ENCODE data around the gene CTSH. TPM values are rescaled to one million over a fixed set of nuclear protein-coding genes. Genes with fewer than 3 reads are reported as not detected.
"Not testable (repeated sequence)": the region's sequence is repeated elsewhere in the genome, so short reads cannot be mapped to it uniquely, and the experiment has no call there.

The CTSH gene
- total RNA-seq, 2 experiments from 2014 or later = 11.2 to 15.1 TPM

- H3K27ac Mint-ChIP-seq = peak overlapping the region; percentile 59
- H3K27me3 Mint-ChIP-seq = no peaks in the 10 kb centered on the region
- no peak for DNase-seq
- intact Hi-C loops (cut with DNase I, micrococcal nuclease) = loop anchor here in 1 of 2 experiments (5.0 kb wide), 3 partner anchors 52 to 268 kb away; no protein-coding TSS in a partner anchor
- H3K36me3 Mint-ChIP-seq (ENCODE audit: low read depth) = peaks cover 37% of the 10 kb centered on the region
- ATAC-seq = no peak
- POLR2A ChIA-PET = interaction anchor here (0.6 to 1.1 kb wide), 2 partner anchors 9 to 1781 kb away, joined by 3 to 4 read pairs; partner anchors contain the start of gene ABHD17C
- H3K4me1 Mint-ChIP-seq = peaks cover 8% of the 10 kb centered on the region
- no peak overlapping the region for H3K4me3 Mint-ChIP-seq
- CTCF ChIA-PET = no interaction called here
- no peaks in the 10 kb centered on the region for H3K9me3 Mint-ChIP-seq (ENCODE audit: low read depth)
Observed at GRCh38 chr15:78914027-78914764, 30.6 kb downstream of the CTSH start.

GRCh38 chr15:78913012-78913411, 31.8 kb downstream of the CTSH start:
- H3K9me3 Mint-ChIP-seq (ENCODE audit: low read depth) = no peaks in the 10 kb centered on the region
- peaks cover 37% of the 10 kb centered on the region for H3K36me3 Mint-ChIP-seq (ENCODE audit: low read depth)
- no peak overlapping the region for H3K27ac Mint-ChIP-seq
- no peak for DNase-seq
- no peak for ATAC-seq
- no peak overlapping the region for H3K4me3 Mint-ChIP-seq
- no peaks in the 10 kb centered on the region for H3K27me3 Mint-ChIP-seq
- CTCF ChIA-PET = interaction anchor here (0.6 to 1.5 kb wide), 2 partner anchors 9 to 53 kb away, joined by 3 read pairs; no protein-coding TSS in a partner anchor
- intact Hi-C loops (cut with DNase I, micrococcal nuclease) = loop anchor here in 1 of 2 experiments (5.0 kb wide), 3 partner anchors 51 to 269 kb away; no protein-coding TSS in a partner anchor
- H3K4me1 Mint-ChIP-seq = peaks cover 8% of the 10 kb centered on the region
- POLR2A ChIA-PET = no interaction called here

GRCh38 chr15:78912316-78912715, 32.5 kb downstream of the CTSH start:
- Mint-ChIP-seq H3K27ac (no peak overlapping the region), H3K9me3 (ENCODE audit: low read depth) (no peaks in the 10 kb centered on the region), H3K36me3 (ENCODE audit: low read depth) (peaks cover 38% of the 10 kb centered on the region), H3K4me1 (peaks cover 8% of the 10 kb centered on the region), H3K27me3 (no peaks in the 10 kb centered on the region), H3K4me3 (no peak overlapping the region)
- intact Hi-C loops (cut with DNase I, micrococcal nuclease) = loop anchor here in 1 of 2 experiments (5.0 kb wide), 3 partner anchors 50 to 270 kb away; no protein-coding TSS in a partner anchor
- CTCF ChIA-PET = interaction anchor here (0.6 to 1.5 kb wide), 2 partner anchors 9 to 33 kb away, joined by 3 read pairs; no protein-coding TSS in a partner anchor
- DNase-seq (no peak), ATAC-seq (no peak)
- POLR2A ChIA-PET = no interaction called here

GRCh38 chr15:78910271-78910670, 34.6 kb downstream of the CTSH start:
- no peak for ATAC-seq
- intact Hi-C loops (cut with DNase I, micrococcal nuclease) = loop anchor here in 1 of 2 experiments (1.0 to 5.0 kb wide), 4 partner anchors 48 to 272 kb away; no protein-coding TSS in a partner anchor
- no peaks in the 10 kb centered on the region for H3K9me3 Mint-ChIP-seq (ENCODE audit: low read depth)
- no peak for DNase-seq
- no peaks in the 10 kb centered on the region for H3K27me3 Mint-ChIP-seq
- H3K4me3 Mint-ChIP-seq = no peak overlapping the region
- ChIA-PET POLR2A (interaction anchor here (0.7 kb wide), 1 partner anchor 1171 kb away, joined by 3 read pairs; no protein-coding TSS in a partner anchor), CTCF (interaction anchor here (0.6 to 1.3 kb wide), 9 partner anchors 9 to 275 kb away, joined by 3 to 4 read pairs (median 4); no protein-coding TSS in a partner anchor)
- peaks cover 8% of the 10 kb centered on the region for H3K4me1 Mint-ChIP-seq
- peaks cover 52% of the 10 kb centered on the region for H3K36me3 Mint-ChIP-seq (ENCODE audit: low read depth)
- H3K27ac Mint-ChIP-seq = peak overlapping the region; percentile 26

GRCh38 chr15:78909791-78910228, 35.0 kb downstream of the CTSH start:
- Mint-ChIP-seq H3K36me3 (ENCODE audit: low read depth) (peaks cover 57% of the 10 kb centered on the region), H3K4me3 (no peak overlapping the region), H3K27ac (peak overlapping the region; percentile 26), H3K4me1 (peaks cover 8% of the 10 kb centered on the region), H3K9me3 (ENCODE audit: low read depth) (no peaks in the 10 kb centered on the region), H3K27me3 (no peaks in the 10 kb centered on the region)
- ATAC-seq (peak; percentile 69), DNase-seq (peak; percentile 53)
- ChIA-PET CTCF (interaction anchor here (0.7 to 2.2 kb wide), 12 partner anchors 16 to 834 kb away, joined by 3 to 8 read pairs (median 4); no protein-coding TSS in a partner anchor), POLR2A (no interaction called here)
- intact Hi-C loops (cut with DNase I, micrococcal nuclease) = loop anchor here (1.0 to 5.0 kb wide), 4 partner anchors 48 to 272 kb away; no protein-coding TSS in a partner anchor

GRCh38 chr15:78909160-78909695, 35.6 kb downstream of the CTSH start:
- H3K27me3 Mint-ChIP-seq = no peaks in the 10 kb centered on the region
- H3K4me3 Mint-ChIP-seq = no peak overlapping the region
- H3K9me3 Mint-ChIP-seq (ENCODE audit: low read depth) = no peaks in the 10 kb centered on the region
- H3K27ac Mint-ChIP-seq = no peak overlapping the region
- peaks cover 8% of the 10 kb centered on the region for H3K4me1 Mint-ChIP-seq
- intact Hi-C loops (cut with DNase I, micrococcal nuclease) = loop anchor here in 1 of 2 experiments (5.0 kb wide), 1 partner anchor 273 kb away; no protein-coding TSS in a partner anchor
- H3K36me3 Mint-ChIP-seq (ENCODE audit: low read depth) = peaks cover 63% of the 10 kb centered on the region
- ATAC-seq = no peak
- CTCF ChIA-PET = interaction anchor here (0.5 to 2.2 kb wide), 11 partner anchors 9 to 835 kb away, joined by 3 to 8 read pairs (median 3); no protein-coding TSS in a partner anchor
- POLR2A ChIA-PET = no interaction called here
- no peak for DNase-seq

GRCh38 chr15:78907577-78907976, 37.3 kb downstream of the CTSH start:
- Mint-ChIP-seq H3K4me1 (peaks cover 8% of the 10 kb centered on the region), H3K27me3 (no peaks in the 10 kb centered on the region), H3K4me3 (no peak overlapping the region), H3K9me3 (ENCODE audit: low read depth) (no peaks in the 10 kb centered on the region), H3K27ac (no peak overlapping the region), H3K36me3 (ENCODE audit: low read depth) (peaks cover 66% of the 10 kb centered on the region)
- ChIA-PET POLR2A (no interaction called here), CTCF (interaction anchor here (0.5 to 1.5 kb wide), 7 partner anchors 10 to 1074 kb away, joined by 3 read pairs; no protein-coding TSS in a partner anchor)
- ATAC-seq (no peak), DNase-seq (no peak)
- intact Hi-C loops (cut with DNase I, micrococcal nuclease) = loop anchor here in 1 of 2 experiments (5.0 kb wide), 1 partner anchor 275 kb away; no protein-coding TSS in a partner anchor

GRCh38 chr15:78906316-78906620, 38.6 kb downstream of the CTSH start:
- H3K4me1 Mint-ChIP-seq = peaks cover 10% of the 10 kb centered on the region
- no peaks in the 10 kb centered on the region for H3K9me3 Mint-ChIP-seq (ENCODE audit: low read depth)
- CTCF ChIA-PET = interaction anchor here (0.7 to 1.2 kb wide), 3 partner anchors 16 to 272 kb away, joined by 3 to 4 read pairs (median 3); no protein-coding TSS in a partner anchor
- intact Hi-C loops (cut with DNase I, micrococcal nuclease) = loop anchor here in 1 of 2 experiments (5.0 kb wide), 1 partner anchor 276 kb away; no protein-coding TSS in a partner anchor
- DNase-seq (no peak), ATAC-seq (no peak)
- no peaks in the 10 kb centered on the region for H3K27me3 Mint-ChIP-seq
- H3K36me3 Mint-ChIP-seq (ENCODE audit: low read depth) = peaks cover 71% of the 10 kb centered on the region
- H3K27ac Mint-ChIP-seq = no peak overlapping the region
- POLR2A ChIA-PET = interaction anchor here (0.9 kb wide), 1 partner anchor 26 kb away, joined by 5 read pairs; no protein-coding TSS in a partner anchor
- H3K4me3 Mint-ChIP-seq = no peak overlapping the region

GRCh38 chr15:78904599-78905358, 40.1 kb downstream of the CTSH start:
- no peak for DNase-seq
- no peak for ATAC-seq
- ChIA-PET POLR2A (no interaction called here), CTCF (interaction anchor here (1.1 to 1.2 kb wide), 2 partner anchors 18 to 103 kb away, joined by 3 to 4 read pairs; no protein-coding TSS in a partner anchor)
- intact Hi-C loops (cut with DNase I, micrococcal nuclease) = loop anchor here in 1 of 2 experiments (5.0 kb wide), 1 partner anchor 278 kb away; no protein-coding TSS in a partner anchor
- H3K27ac Mint-ChIP-seq = no peak overlapping the region
- peaks cover 67% of the 10 kb centered on the region for H3K36me3 Mint-ChIP-seq (ENCODE audit: low read depth)
- no peaks in the 10 kb centered on the region for H3K27me3 Mint-ChIP-seq
- H3K4me3 Mint-ChIP-seq = no peak overlapping the region
- H3K9me3 Mint-ChIP-seq (ENCODE audit: low read depth) = no peaks in the 10 kb centered on the region
- H3K4me1 Mint-ChIP-seq = peaks cover 4% of the 10 kb centered on the region

GRCh38 chr15:78902281-78903032, 42.4 kb downstream of the CTSH start:
- intact Hi-C loops (cut with DNase I, micrococcal nuclease); DNase-seq; H3K27me3 Mint-ChIP-seq; H3K4me1 Mint-ChIP-seq; ATAC-seq; POLR2A ChIA-PET; H3K9me3 Mint-ChIP-seq (ENCODE audit: low read depth); H3K4me3 Mint-ChIP-seq: not testable (repeated sequence)
- H3K36me3 Mint-ChIP-seq (ENCODE audit: low read depth) = peaks cover 76% of the 10 kb centered on the region
- H3K27ac Mint-ChIP-seq = peak overlapping the region; percentile 58
- CTCF ChIA-PET = interaction anchor here (0.6 kb wide), 1 partner anchor 11 kb away, joined by 3 read pairs; no protein-coding TSS in a partner anchor

Measured in activated CD4-positive, alpha-beta T cell treated with anti-CD3 and anti-CD28 coated beads for 36 hours (primary cell).